ENCODE results near the gene WDR7.

DNA sequence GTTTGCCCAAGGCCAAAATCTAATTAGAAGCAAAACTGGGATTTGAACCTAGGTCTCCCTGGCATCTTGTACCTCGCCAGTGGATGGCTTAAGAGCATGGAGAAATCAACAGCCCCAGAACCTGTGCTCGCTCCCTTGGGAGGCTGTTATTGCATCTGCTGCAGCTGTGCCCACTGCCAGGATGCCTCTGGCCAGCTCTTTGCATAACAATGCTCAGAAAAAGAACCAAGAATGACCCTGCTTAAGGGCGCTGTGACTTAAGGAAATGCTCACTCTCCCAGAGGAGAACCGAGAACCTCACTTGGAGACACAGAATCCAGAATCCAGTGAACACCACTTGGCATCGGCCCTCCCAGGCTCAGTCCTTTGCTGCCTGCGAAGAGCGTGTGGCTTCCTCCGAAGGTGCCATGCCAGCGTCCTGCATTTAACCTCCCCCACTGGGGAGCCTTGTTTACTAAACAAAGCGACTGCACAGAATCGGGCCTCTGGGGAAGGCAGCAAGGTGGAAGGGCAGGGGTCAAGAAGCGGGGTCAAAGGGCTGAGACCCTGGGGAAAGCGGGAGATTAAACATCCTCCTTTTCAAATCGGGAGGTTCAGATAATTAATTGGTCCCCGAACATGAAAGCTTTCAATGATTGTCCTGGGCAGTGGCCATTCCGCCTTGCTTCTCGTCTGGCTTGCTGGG lies 424.7 kb downstream of the WDR7 start:
- TF ChIP-seq, protein P1, sequence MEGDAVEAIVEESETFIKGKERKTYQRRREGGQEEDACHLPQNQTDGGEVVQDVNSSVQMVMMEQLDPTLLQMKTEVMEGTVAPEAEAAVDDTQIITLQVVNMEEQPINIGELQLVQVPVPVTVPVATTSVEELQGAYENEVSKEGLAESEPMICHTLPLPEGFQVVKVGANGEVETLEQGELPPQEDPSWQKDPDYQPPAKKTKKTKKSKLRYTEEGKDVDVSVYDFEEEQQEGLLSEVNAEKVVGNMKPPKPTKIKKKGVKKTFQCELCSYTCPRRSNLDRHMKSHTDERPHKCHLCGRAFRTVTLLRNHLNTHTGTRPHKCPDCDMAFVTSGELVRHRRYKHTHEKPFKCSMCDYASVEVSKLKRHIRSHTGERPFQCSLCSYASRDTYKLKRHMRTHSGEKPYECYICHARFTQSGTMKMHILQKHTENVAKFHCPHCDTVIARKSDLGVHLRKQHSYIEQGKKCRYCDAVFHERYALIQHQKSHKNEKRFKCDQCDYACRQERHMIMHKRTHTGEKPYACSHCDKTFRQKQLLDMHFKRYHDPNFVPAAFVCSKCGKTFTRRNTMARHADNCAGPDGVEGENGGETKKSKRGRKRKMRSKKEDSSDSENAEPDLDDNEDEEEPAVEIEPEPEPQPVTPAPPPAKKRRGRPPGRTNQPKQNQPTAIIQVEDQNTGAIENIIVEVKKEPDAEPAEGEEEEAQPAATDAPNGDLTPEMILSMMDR (conservative IDR thresholded peaks at IDR 0.05; ENCODE audit: low read depth in 2 of 2): no peak
- no peak for TF ChIP-seq CREB1 (CRISPR knock-in tag; IDR thresholded peaks at IDR 0.05; ENCODE audit: low read depth)
